Activated CD4-positive, alpha-beta T cell treated with anti-CD3 and anti-CD28 coated beads, Interleukin-2, amount 10 ng/mL, durations not matched to agents 24 days and 14 days (primary cell): ENCODE results near the gene RERG. TPM values are rescaled to one million over a fixed set of nuclear protein-coding genes. Genes with fewer than 3 reads are reported as not detected.

Experiments used
- DNase-seq: peaks from one replicate; pipeline ENCODE4 v3.0.0; 2022
- H3K27ac Mint-ChIP-seq: one replicate; pipeline ENCODE4 v1.8.0; 2022; ENCODE audit warnings: mild to moderate bottlenecking, mixed read lengths
- H3K27me3 Mint-ChIP-seq: one replicate; pipeline ENCODE4 v1.8.0; 2022; ENCODE audit warnings: mixed read lengths
- H3K36me3 Mint-ChIP-seq: one replicate; pipeline ENCODE4 v1.8.0; 2022; ENCODE audit warnings: low read depth, mild to moderate bottlenecking, mixed read lengths
- H3K4me1 Mint-ChIP-seq: one replicate; pipeline ENCODE4 v1.8.0; 2021; ENCODE audit warnings: mixed read lengths
- H3K4me3 Mint-ChIP-seq: one replicate; pipeline ENCODE4 v1.8.0; 2022; ENCODE audit warnings: mild to moderate bottlenecking, moderate library complexity, mixed read lengths
- H3K9me3 Mint-ChIP-seq: one replicate; pipeline ENCODE4 v1.8.0; 2021; ENCODE audit warnings: mixed read lengths
- intact Hi-C: fragments of 100-400 bp; cut with micrococcal nuclease; formaldehyde crosslinking; loops from one replicate; pipeline ENCODE4 v1.15.1; 2023
- total RNA-seq: library from RNA; stranded (reverse); gene quantifications from 2 replicates; pipeline ENCODE4 v1.2.3, GENCODE V29; 2022

The RERG gene
- total RNA-seq, 1 donor from 2014 or later: not detected

DNA sequence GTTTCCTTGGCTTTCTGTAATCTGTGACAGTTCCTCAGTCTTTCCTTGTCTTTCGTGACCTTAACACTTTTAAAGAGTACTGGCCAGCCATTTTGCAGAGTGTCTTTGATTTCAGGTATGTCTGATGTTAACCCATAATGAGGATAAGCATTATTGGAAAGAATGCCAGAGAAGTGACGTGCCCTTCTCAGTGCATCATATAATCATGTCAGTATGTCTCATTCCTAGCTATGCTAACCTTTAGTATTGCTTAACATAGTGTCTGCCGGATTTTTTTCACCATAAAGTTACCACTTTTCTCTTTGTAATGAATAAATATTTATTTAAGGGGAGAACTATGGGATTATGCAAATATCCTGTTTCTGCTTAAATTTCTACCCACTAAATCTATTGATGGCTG lies 28.5 kb downstream of the RERG start:
- intact Hi-C loops: no loop called here
- H3K4me1 Mint-ChIP-seq: no peaks in the 10 kb centered on the region
- peaks cover 15% of the 10 kb centered on the region for H3K27me3 Mint-ChIP-seq
- H3K27ac Mint-ChIP-seq: no peak overlapping the region
- no peak overlapping the region for H3K4me3 Mint-ChIP-seq
- H3K9me3 Mint-ChIP-seq: no peaks in the 10 kb centered on the region
- DNase-seq: no peak
- H3K36me3 Mint-ChIP-seq: no peaks in the 10 kb centered on the region

DNA sequence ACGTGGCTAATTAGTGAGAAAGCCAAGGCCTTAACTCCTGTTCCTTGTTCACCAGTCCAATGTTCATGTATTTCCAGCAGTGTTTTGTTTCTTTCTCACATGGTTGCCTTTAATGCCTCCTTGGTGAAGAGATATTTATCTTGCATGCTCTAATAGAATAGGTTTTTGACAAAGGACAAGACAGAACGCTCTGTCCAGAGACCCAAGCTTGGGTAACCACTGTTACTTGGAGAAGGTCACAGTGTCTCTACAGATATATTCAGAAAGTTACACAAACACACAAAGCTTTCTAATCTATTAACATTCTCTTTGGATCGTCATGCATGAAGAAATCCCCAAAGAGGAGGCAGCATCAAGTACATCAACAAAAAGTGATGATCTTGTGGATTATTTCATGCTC lies 33.1 kb downstream of the RERG start:
- Mint-ChIP-seq H3K27me3 (peaks cover 8% of the 10 kb centered on the region), H3K9me3 (no peaks in the 10 kb centered on the region), H3K4me3 (no peak overlapping the region), H3K4me1 (no peaks in the 10 kb centered on the region), H3K27ac (no peak overlapping the region), H3K36me3 (no peaks in the 10 kb centered on the region)
- intact Hi-C loops: no loop called here
- no peak for DNase-seq

GRCh38 chr12:15186597-15186996 lies 34.6 kb downstream of the RERG start:
- peaks cover 7% of the 10 kb centered on the region for H3K27me3 Mint-ChIP-seq
- H3K9me3 Mint-ChIP-seq: no peaks in the 10 kb centered on the region
- no peak overlapping the region for H3K27ac Mint-ChIP-seq
- no peaks in the 10 kb centered on the region for H3K4me1 Mint-ChIP-seq
- no peak overlapping the region for H3K4me3 Mint-ChIP-seq
- intact Hi-C loops: no loop called here
- DNase-seq: no peak
- H3K36me3 Mint-ChIP-seq: no peaks in the 10 kb centered on the region

DNA sequence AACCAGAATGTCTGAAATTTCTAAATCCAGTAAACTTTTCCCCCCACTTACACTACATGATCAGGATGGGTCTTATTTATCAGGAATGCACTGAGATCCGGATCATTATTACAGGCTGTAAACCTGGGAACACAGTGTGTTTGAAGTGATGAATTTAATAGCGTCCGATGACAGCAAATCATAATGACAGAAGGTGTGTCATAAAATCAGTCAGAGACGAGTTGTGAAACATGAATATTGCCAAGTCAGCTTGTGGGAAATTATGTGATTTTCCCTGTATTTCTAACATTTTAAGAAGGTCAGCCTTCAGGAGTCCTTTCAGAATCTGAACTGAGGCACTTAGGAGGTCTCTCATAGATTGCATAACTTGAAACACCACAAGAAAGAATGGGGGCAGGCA lies 36.7 kb downstream of the RERG start:
- Mint-ChIP-seq H3K4me1 (no peaks in the 10 kb centered on the region), H3K36me3 (no peaks in the 10 kb centered on the region), H3K27ac (no peak overlapping the region), H3K27me3 (peaks cover 9% of the 10 kb centered on the region), H3K4me3 (no peak overlapping the region), H3K9me3 (no peaks in the 10 kb centered on the region)
- intact Hi-C loops: no loop called here
- no peak for DNase-seq

DNA sequence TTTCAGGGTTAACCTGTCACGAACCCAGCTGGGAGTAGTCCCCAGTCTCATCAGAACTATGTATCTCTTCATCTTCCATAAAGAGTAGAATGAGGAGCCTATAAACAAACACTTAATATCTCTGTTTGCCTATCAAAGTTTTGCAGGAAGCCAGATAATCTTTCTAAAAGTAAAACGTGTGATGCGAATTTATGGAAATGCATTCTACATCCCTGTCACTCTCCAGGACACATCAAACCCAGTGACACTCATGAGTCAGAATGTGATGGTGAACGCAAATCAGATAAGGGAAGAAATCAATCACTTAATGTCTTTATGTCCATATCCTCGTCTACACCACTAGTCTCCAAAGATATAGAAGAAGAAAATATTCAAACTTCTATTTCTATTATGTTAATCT lies 37.4 kb downstream of the RERG start:
- intact Hi-C loops: no loop called here
- Mint-ChIP-seq H3K36me3 (no peaks in the 10 kb centered on the region), H3K27ac (no peak overlapping the region), H3K27me3 (peaks cover 12% of the 10 kb centered on the region), H3K4me1 (no peaks in the 10 kb centered on the region), H3K9me3 (no peaks in the 10 kb centered on the region), H3K4me3 (no peak overlapping the region)
- DNase-seq: no peak

GRCh38 chr12:15181017-15181683 lies 40.1 kb downstream of the RERG start:
- intact Hi-C loops: no loop called here
- Mint-ChIP-seq H3K36me3 (no peaks in the 10 kb centered on the region), H3K27ac (no peak overlapping the region), H3K9me3 (no peaks in the 10 kb centered on the region), H3K4me3 (no peak overlapping the region), H3K27me3 (peaks cover 15% of the 10 kb centered on the region), H3K4me1 (no peaks in the 10 kb centered on the region)
- DNase-seq: no peak

- intact Hi-C loops: no loop called here
- Mint-ChIP-seq H3K36me3 (no peaks in the 10 kb centered on the region), H3K27me3 (peaks cover 16% of the 10 kb centered on the region), H3K9me3 (no peaks in the 10 kb centered on the region), H3K4me3 (no peak overlapping the region), H3K27ac (no peak overlapping the region), H3K4me1 (no peaks in the 10 kb centered on the region)
- DNase-seq: no peak
Measured at GRCh38 chr12:15180325-15180724, 40.9 kb downstream of the RERG start.

GRCh38 chr12:15179672-15180071 lies 41.5 kb downstream of the RERG start:
- H3K4me3 Mint-ChIP-seq: no peak overlapping the region
- no peaks in the 10 kb centered on the region for H3K9me3 Mint-ChIP-seq
- H3K27ac Mint-ChIP-seq: no peak overlapping the region
- no peaks in the 10 kb centered on the region for H3K36me3 Mint-ChIP-seq
- peaks cover 15% of the 10 kb centered on the region for H3K27me3 Mint-ChIP-seq
- DNase-seq: no peak
- no peaks in the 10 kb centered on the region for H3K4me1 Mint-ChIP-seq
- intact Hi-C loops: no loop called here

- Mint-ChIP-seq H3K4me3 (no peak overlapping the region), H3K27ac (no peak overlapping the region), H3K36me3 (no peaks in the 10 kb centered on the region), H3K9me3 (no peaks in the 10 kb centered on the region), H3K27me3 (peaks cover 26% of the 10 kb centered on the region), H3K4me1 (no peaks in the 10 kb centered on the region)
- intact Hi-C loops: no loop called here
- DNase-seq: no peak
Measured at GRCh38 chr12:15173142-15173541, 48.1 kb downstream of the RERG start.

GRCh38 chr12:15172060-15172822 lies 49.0 kb downstream of the RERG start:
- no peak for DNase-seq
- no peak overlapping the region for H3K27ac Mint-ChIP-seq
- peaks cover 26% of the 10 kb centered on the region for H3K27me3 Mint-ChIP-seq
- H3K4me3 Mint-ChIP-seq: no peak overlapping the region
- H3K4me1 Mint-ChIP-seq: no peaks in the 10 kb centered on the region
- no peaks in the 10 kb centered on the region for H3K9me3 Mint-ChIP-seq
- no peaks in the 10 kb centered on the region for H3K36me3 Mint-ChIP-seq
- intact Hi-C loops: no loop called here

- H3K4me1 Mint-ChIP-seq: no peaks in the 10 kb centered on the region
Measured at GRCh38 chr12:15171012-15171655, 50.1 kb downstream of the RERG start.

DNA sequence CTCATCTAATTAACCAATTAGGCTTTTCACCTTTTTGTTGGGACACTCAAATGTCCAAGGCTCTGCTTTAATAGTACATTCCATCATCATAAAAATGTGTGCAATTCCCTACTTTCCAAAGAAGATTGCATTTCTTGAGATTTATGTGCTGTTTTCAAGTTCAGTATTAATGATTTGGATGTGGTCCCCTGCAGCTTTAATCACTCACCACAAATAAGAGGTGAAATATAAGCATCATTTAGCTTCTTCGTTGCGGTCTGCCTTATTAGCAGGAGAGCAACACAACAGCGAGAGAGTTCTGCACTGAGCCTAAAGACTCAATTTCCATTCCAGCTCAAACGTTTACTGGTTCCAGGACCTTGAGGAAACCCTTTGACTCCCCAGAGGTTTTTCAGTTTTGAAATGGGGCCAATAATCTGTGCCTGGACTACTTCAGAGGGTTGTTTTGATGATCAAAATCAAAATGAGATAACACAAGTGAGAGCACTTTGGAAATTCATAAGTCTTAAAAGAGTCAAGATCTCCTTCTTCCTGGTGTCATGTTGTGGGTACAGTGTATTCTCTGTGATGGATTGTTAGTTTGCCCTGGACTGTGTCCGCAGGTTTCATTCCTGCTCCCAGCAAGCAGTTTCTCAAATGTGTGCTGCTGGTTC lies 53.1 kb downstream of the RERG start:
- Mint-ChIP-seq H3K4me1 (no peaks in the 10 kb centered on the region), H3K27ac (no peak overlapping the region), H3K9me3 (no peaks in the 10 kb centered on the region), H3K36me3 (no peaks in the 10 kb centered on the region), H3K27me3 (peaks cover 16% of the 10 kb centered on the region), H3K4me3 (no peak overlapping the region)
- intact Hi-C loops: no loop called here
- no peak for DNase-seq

More at GRCh38 chr12:15171012-15171655, 50.1 kb downstream of the RERG start:
- Mint-ChIP-seq H3K36me3 (no peaks in the 10 kb centered on the region), H3K27ac (no peak overlapping the region), H3K27me3 (peaks cover 23% of the 10 kb centered on the region), H3K4me3 (no peak overlapping the region), H3K9me3 (no peaks in the 10 kb centered on the region)
- no peak for DNase-seq
- intact Hi-C loops: no loop called here

DNA sequence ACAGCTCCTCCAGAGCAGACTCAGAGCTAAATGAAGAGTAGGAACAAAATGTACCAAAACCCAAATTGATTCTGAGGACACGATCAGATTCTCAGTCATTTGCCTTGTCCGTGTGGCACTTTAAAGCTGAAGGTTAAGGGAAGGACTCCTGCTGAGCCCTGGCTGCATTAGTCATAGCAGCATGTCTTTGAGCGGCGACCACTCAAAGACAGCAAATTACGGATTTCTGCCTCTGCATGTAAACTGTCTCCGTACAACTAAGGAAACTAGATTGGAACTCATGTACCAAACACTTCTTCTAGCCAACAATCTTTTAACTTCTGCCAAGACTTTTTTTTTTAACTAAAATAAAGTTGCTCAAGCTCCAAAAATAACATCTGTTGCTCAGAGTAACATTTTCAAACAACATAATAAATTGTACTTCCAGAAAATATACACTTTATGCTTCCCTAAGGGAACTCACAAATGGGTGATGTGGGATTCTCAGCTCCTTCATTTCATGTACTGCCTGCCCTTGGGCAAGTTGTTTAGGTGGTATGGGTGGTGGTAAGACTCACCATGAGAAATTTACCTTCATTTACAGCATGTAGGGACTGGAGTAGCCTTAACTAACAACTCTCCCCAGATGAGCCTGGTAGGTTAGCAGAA lies 56.1 kb downstream of the RERG start:
- intact Hi-C loops: no loop called here
- Mint-ChIP-seq H3K4me1 (no peaks in the 10 kb centered on the region), H3K27me3 (peaks cover 7% of the 10 kb centered on the region), H3K27ac (no peak overlapping the region), H3K9me3 (no peaks in the 10 kb centered on the region), H3K4me3 (no peak overlapping the region), H3K36me3 (no peaks in the 10 kb centered on the region)
- no peak for DNase-seq
